Activated CD4-positive, alpha-beta T cell treated with anti-CD3 and anti-CD28 coated beads, Interleukin-2, amount 50 U/mL, for 1 hour (primary cell): ENCODE measurements around the gene MRPL34.

Experiments used
- DNase-seq: peaks from one replicate; pipeline ENCODE4 v3.0.0-alpha.2; 2020

The MRPL34 gene

DNA sequence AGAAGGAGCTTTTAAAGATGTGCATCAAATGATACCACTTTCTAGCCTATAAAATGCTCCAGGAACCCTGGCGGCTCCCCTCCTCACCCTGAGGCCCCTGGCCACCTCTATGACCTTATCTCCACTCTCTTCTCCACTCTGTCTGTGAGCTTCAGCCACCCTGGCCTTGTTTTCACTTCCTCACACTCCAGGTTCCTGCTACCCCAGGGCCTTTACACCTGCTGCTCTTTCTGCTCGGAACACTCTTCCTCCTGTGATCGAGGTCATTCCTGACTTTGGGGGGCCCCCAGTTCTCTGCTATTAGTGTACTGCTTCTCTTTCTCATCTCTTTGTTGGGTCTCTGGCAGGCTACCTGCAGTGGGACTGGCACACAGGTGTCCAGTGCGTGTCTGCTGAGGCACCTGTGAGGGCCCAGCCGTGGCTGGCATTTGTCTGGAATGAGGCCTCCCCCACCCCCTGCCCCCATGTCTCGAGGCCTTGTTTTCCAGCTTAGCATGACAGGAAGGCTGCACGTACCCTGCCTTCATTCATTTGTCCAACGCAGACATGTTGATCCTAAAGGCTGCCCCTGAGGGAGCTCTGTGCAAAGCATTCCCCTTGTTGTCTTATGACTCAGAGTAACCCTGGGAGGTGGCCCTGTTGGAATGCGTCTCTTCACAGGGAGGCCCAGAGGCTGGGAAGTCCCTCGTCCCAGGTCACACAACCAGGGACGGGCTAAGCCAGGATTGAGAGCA is 6.0 kb downstream of the MRPL34 start:
- no peak for DNase-seq

DNA sequence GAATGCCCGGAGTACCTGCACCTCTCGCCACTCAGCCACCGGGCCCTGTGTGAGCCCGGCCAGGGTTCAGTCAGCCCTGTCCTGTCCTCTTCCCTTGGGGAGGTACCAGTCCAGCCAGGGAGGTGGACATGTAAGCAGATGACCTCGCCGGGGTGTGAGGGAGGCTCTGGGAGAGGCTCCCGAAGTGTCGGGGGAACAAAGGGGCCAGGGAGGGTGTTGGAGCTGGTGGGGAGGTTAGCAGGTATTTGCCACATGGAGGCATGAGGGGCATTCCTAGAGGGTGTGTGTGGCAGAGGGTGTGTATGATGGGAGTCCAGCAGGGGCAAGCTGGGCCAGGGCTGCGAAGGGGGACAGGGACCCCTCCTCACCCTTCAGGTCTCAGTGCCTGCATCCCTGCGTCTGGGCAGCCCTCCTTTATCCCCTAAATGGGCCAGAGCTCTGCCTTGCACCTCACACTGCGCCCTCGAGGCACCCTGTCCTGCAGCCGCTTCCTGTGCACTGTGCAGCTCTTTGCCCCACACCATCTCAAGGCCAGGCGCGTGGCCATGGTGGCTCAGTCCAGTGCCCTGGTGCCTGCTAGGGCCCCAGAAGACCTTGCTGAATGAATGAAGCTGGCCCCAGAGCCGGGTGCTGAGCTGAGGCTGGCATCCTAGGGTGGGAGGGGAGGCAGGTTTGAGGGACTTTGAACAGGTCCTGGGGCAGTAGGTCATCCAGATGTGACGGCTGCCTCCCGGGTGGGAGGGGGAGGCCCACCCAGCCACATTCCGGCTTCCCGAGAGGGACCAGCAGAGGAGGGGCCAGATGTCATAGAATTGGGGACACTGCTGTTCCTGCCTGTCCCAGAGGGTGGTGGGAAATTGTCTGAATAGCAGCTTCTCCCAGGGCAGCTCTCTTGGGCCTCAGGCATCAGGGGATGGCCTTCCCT is 6.8 kb downstream of the MRPL34 start:
- DNase-seq: no peak

DNA sequence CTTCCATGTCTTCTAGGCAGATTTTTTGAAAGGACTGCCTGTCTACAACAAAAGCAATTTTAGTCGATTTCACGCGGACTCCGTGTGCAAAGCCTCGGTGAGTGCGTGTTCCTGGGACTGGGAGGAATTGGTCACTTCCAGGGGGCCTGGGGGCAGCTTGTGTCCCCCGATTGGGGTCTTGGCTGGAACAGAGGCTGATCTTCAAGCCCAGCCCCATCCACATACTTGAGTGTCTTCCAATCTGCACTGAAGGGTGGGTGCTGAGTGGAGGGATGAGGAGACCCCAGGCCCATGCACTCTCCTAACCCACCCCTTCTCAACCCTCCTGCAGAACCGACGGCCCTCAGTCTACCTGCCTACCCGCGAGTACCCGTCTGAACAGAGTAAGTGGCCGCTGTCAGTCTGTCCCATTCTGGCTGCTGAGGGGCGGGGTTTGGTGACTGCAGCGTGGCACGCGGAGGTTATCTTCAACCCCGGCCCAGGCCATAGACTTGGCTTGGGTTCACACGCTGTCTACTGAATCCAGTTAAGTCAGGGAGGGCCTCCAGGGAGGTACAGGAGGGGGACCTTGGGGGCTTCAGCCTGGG is 8.4 kb downstream of the MRPL34 start:
- no peak for DNase-seq

DNA sequence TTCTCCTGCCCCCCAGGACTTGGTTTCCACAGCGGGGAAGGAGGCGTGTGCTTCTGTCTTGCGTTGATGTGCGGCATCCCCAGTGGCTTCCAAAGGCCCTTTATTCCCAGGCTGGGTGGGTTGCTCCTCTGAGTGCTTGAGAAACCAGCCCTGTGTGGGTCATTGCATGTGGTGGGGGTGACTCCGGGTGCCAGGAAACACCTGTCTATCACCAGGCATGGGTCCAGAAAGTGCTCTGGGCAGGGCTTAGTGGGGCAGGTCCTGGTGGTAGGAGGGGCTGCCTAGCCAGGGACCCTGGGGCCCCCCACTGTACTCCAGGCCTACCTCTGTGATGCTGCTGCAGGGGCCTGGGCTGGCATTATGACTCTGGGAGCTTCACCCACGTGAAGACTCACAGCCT is 13.3 kb downstream of the MRPL34 start:
- no peak for DNase-seq

DNA sequence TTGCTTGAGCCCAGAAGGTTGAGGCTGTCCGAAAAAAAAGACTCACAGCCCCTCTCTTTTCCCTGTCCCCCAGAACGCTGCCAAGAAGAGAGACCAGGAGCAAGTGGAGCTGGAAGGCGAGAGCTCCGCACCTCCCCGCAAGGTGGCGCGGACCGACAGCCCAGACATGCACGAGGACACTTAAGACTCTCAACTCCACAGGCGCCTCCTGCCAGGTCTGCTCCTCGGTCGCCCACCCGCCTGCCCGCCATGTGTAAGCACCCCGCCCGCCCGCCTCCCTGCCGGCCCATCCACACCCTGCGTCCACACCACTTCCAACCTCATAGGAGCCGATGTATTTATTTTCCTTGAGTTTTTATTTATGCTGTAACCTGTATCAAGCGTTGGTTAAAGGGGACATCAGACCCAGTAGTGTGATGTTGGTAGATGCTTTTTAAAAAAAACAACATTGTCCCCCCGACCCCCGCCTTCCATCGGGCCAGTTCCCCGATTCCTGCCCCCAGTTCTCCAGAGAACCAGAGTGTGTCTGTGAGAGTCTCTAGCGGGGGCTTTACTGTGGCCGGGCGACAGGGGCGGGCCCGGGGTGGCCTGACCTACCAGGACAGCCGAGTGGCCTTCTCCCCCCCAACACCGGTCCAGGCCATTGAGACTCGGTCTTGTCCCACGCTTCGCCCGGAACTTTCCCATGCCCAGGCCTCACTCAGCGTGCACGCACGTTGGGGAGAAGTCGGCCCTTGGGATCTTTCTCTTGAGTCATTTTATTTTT is 14.0 kb downstream of the MRPL34 start:
- no peak for DNase-seq

DNA sequence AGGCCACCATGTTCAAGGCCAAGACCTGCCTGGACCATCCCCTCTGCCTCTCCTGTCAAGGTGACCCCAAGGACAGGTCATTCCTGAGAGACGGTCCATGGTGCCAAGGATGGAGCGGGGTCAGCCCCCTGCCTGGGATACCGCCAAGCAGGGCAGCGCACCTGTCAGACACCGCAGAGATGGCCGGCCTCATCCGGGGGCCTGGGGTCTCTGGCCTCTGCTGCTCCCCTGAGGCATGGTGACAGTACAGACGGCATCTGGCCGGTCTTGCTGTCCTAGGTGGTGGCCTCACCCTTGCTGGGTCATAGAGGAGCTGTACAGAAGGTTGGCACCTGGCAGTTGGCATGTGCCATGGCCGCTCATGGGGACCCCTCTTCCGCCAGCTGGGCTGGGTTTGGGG is 14.8 kb downstream of the MRPL34 start:
- DNase-seq: no peak

DNA sequence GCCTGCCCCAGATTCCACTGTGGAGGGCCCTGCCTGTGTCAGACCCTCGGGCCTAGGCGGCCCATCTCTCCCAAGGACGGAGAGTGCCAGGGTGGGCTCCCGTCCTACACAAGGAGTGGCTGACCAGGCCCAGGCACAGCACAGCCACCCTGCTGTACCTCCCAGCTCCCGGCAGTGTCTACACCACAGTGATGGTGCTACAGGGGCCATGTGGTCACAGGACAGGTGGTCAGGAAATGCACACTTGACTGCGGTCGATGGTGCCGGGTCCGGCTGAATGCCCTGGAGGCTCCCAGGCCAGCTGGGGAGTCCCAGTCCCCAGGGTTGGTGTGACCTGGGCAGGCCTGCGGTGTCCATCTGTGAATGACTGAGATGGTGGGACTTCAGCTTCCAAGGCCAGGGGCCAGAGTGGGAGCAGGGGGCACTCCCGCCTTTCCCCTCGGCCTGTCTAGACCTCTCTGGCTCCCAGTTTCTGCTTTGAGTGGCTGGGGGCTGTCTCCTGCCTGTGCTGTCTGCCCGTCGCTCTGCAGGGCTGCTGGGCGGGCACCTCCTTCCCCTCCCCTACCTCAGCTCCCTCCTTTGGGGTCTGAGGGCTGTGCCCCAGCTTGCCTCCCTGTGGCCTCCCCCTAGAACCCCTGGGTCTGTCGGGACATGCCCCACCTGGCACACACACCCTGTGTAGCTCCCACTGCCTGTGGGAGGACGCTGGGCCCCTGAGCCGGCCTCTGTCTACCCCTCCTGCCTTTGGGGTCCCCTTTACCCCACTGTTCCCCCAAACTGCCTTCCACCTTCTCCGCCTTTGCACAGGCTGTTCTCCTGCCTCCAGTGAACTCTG is 16.2 kb downstream of the MRPL34 start:
- no peak for DNase-seq

DNA sequence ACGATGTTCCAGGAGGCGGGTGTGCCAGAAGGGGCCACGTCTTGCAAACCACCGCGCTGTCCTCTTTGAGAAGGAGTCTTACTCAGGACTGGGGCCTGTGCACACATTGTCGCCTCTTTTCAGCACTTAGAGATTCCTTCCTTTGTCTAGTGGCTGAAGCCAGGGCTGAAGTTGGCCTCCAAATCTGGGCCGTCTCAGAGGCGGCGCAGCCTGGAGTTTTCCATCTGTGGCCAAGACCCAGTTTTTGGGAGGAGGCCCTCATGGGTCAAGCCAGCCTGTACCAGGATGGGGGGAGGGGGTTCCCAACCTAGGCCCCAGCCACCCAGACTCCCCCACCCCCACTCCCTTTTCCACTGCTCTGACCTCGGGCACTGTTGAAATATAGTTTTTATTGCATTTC is 17.2 kb downstream of the MRPL34 start:
- no peak for DNase-seq

DNA sequence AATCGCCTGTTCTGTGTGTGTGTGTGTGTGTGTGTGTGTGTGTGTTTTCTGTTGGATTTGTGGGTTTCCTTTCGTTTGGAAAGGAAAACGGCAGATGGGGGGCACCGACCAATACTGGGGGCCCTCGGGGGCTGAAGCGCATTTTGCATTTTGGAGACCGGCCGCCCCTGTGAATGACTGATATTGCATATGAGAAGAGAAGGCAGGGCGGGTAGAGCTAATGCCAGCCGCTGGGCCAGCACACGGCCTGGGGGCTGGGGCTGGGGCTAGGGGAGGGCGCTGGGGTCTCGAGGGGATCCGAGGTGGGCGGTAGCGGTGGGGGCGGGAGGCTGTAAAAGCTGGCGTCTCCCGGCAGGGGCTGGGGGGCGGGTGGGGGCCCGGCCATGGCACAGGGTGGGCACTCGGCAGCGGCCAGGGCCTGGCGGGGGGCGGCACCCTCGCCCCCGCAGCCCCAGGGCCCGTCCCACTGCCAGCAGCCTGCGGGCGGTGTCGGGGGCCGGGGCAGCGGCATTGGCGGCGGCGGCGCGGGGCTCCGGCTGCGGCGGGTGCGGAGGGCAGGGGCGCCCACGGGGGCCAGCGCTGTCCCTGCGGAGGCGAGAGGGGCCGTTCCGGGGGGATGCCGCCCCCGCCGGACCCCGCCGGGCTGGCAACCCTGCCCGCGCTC is 17.8 kb downstream of the MRPL34 start:
- DNase-seq: no peak

DNA sequence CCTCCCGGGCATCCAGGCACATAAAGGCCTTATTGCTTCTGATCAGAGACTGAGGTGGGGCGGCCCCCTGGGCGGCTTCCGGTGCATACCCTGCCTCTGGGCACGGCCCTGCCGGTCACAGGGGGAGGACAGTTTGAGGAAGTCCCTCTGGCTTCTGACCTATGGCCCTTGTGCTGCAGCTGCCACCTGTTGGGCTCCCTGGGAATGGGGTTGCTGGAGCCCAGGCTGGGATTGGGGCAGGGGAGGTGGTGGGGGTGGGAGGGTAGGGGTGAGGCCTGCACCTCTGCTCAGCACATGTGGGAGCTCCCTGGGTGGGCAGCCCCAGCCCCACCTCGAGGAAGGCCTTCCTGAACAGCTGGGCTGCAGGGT is 18.3 kb downstream of the MRPL34 start:
- DNase-seq: no peak

DNA sequence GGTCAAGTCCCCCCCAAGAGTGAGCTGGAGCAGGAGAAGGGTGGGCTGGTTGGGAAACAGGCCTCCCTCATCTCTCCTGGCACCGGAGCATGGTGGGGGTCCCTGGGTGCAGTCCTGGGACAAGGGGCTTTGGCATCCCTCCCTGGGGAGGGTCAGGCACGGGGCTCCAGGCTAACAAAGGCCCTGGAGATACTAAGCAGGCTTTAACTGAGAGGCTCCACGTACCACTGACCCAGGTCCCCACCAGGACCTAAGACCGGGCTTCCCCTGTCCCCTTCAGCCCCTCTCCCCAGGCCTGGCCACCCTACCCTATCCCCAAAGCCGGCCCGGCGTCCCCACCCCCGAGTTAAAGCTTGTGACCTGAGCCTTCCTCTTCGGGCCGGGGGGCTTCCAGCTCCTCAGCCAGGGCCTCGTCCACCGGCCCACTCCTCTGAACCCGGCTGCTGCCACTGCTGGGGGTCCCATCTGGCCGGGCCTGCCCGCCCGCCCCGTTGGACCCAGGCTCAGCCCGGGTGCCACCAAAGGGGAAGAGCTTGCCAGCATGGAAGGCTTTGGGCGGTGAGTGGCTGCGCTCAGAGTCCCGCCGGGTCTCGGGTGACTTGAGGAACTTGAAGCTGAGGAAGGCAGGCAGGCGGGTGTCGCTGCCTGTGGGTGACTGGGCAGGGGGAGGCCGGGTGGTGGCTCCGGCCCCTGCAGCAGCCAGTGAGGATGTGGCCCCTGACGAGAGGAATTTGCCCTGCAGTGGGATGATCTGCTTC is 18.9 kb downstream of the MRPL34 start:
- no peak for DNase-seq

DNA sequence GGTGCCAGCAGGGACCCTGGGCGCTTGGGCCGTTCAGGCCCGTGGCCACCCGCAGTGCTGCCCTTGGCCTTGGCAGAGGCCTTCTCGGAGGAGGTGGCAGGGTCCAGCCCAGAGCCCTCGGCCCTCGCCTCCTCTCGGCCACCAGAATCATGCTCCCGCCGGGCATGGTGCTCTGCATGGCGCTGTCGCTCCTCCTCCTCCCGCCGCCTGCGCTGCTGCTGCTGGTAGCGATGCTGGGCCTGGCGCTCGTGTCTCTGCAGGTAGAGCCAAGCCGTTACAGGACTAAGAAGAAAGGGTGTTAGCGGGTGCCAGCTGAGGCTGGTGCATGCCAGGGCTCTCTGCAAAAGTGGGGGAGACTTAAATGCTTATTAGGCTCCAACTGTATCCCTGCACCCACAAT is 19.5 kb downstream of the MRPL34 start:
- no peak for DNase-seq

DNA sequence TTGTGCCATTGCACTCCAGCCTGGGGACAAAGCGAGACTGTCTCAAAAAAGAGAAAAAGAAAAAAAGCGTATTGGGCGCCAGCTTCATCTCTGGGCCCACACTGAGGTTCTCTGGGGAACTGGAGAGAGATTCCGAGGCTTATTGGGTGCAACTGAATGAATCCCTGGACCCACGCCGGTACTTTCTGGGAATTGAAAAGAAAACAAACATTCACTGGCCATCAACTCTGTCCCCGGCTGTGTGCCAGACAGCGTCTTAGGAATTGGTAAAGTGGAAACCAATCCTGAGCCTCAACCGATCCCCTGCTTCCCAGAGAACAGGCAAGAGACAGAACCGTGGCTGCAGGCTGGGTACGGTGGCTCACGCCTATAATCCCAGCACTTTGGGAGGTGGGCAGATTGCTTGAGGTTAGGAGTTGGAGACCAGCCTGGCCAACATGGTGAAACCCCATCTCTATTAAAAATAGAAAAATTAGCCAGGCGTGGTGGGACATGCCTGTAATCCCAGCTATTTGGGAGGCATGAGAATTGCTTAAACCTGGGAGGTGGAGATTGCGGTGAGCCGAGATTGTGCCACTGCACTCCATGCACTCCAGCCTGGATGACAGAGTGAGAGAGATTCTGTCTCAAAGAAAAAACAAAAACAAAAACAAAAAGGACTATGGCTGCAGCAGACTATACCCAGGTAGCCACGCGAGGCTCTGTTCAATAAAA is 20.4 kb downstream of the MRPL34 start:
- no peak for DNase-seq

DNA sequence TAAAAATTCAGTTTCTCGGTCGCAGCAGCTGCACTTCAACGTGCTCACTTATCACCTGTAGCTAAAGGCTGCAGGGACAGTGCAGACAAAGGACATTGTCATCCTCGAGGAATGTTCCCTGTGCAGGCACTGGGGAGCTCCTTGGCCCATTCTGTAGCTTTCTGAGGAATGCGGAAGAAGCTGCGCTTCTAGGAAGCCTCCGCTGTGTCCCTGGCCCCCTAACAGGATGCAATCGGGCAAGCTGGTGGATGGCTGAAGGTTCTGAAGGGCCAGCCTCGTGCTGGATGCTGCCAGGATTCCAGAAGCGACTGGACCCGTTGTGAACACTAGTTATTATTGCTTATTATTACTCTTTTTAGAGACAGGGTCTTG is 20.9 kb downstream of the MRPL34 start:
- no peak for DNase-seq

DNA sequence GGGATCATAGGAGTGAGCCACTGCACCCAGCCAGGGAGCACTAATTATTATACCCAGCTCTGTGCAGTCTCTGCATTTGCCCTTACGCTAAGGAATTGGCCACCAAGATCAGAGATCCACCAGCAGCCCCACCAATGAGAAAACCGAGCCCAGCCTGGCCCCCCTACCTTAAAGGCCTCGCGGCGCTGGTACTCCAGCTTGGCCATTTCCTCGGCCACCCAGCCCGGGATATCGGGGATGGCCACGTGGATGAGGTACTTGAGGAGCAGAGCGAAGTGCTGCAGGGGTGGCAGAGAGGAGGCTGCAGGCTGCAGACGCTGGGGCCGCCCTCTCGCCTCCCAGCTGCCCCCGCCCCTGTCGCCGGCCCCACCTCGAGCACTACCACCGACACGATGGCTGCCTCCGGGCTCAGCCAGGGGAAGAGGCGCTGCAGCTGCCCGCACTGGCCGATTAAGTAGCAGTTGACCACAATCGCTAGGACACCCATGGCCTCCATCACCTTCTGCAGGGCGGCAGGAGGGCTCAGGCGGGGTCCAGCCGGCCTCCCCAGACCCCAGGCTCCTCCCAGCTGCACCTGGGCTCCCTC is 21.5 kb downstream of the MRPL34 start:
- DNase-seq: no peak

DNA sequence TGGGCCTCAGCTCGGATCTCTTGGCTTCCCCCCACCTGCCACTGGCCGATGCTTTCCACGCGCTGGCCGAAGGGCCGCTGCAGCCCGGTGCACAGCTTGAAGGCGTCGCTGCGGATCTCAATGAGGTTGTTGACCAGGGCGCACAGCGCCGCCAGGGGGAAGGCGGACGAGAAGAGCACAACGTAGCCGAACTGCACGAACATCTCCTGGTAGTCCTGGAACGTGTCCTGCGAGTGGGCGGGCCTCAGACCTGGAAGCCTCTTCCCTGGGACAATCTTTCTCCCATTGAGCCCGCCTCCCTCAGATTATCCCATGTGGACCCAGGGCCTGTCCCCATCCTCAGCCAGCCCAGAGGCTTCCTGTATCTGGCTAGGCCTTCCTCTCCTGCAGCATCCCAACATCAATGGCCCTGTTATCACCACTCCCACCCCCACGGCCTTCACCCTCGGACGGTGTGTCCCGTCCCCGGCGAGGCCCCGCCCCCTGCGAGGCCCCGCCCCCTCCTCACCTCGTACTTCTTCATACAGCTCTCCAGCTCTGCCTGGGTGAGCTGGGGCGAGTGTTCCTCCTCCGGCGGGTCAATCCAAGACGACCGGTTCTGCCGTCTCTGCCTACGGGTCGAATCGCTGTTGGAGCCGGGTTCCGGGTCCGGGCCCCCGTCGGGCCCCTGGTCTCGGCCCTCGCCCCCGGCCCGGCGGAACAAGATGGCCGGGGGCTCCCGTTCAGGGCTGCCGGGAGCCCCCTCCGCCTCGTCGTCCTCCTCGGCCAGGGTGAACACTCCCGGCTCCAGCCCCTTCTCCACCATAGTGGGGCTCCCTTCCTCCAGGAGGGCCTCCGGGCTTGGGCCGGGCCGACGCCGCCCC is 22.2 kb downstream of the MRPL34 start:
- peak; percentile 53 for DNase-seq

DNA sequence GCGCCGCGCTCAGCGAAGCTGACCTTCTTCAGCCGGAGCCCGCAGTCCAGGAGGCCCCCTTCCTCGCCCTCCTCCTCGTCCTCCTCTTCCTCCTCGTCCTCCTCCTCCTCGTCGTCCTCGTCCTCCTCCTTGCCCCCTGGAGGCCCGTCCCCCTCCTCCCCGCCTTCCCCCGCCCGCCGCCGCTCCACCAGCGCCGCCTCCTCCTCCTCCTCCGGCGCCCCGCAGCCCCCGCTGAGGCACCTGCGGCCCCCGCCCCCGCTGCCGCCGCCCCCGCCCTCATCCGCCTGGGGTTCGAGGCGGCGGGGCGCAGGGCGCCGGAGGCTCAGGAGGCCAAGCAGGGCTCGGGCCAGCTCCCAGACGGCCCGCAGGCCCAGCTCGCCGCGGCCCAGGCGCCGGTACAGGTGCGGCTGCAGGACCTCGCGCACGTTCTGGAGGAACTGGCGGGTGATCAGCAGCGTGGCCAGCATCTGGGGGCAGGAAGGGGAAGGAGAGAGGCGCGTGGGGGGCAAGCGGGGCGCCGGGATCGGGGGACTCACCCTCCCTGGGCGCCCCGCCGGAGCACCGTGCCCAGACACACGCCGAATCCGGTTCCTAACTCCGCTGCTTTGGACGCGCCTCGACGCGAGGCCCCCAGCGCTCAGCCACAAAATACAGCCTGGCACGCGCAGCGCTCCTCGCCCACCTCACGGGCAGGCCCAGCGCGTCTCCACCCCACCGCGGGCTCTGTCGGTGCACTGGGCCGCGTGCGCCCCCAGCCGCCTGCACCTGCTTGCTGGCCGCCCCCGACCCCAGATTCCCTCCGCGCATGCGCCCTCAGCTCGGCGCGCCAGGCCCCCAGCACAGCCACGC is 23.1 kb downstream of the MRPL34 start:
- peak; percentile 41 for DNase-seq
